GM19099 (cell line): ENCODE results near the gene POLR2L.
A peak's percentile ranks its signal among the peaks of the same experiment; 100 is the strongest.

Experiments used
- POLR2A ChIP-seq: IDR thresholded peaks from 3 replicates; pipeline ENCODE4 v1.6.1; 2011; ENCODE audit warnings: low read depth; ENCODE audit not compliant: insufficient read length; ENCODE audit errors: extremely low read depth

POLR2L gene

GRCh38 chr11:789943-790342 lies 52.4 kb downstream of the POLR2L start, which contains the start of gene CEND1:
Gene CEND1, minus strand, starts transcription at chr11:790090. Its CDS starts 1,514 bp downstream, at chr11:788576.
- TF ChIP-seq POLR2A: peak; percentile 11
